IMR-90 (cell line): ENCODE results near the gene MTF2. TPM values are rescaled to one million over a fixed set of nuclear protein-coding genes. Genes with fewer than 3 reads are reported as not detected.

Source experiments
- ATAC-seq: fragments of 200-7000 bp; cut with Tn5 transposase; 2 replicates; pipeline ENCODE4 v1.9.1; 2020; ENCODE audit warnings: low read depth, mild to moderate bottlenecking, moderate library complexity
- BruUV-seq: library from RNA; stranded (reverse); fragments of 400-500 nt; replicated peaks from 2 replicates; lab custom pipeline; 2021; lab: Mats Ljungman, UMichigan
- CTCF ChIA-PET: fragments of 300-600 bp; formaldehyde crosslinking; extraction: SDS; loops from one replicate; lab custom pipeline; 2021; ENCODE audit warnings: antibody characterized with exemption; lab: Yijun Ruan, JAX
- POLR2A ChIA-PET: fragments of 300-600 bp; sonication (Branson Sonifier 250); formaldehyde crosslinking; loops from one replicate; lab custom pipeline; 2022; ENCODE audit warnings: antibody characterized with exemption; ENCODE audit not compliant: unreplicated experiment; lab: Charles Lee
- DNase-seq: peaks from one replicate; pipeline ENCODE4 v3.0.0; 2013
- H2AFZ ChIP-seq: replicated peaks from 2 replicates; pipeline ENCODE3; 2013; ENCODE audit warnings: low read length, mild to moderate bottlenecking; ENCODE audit not compliant: poor library complexity
- H2AK5ac ChIP-seq: 2 replicates; pipeline ENCODE4 v1.6.1; 2013; ENCODE audit warnings: low read depth, low read length, inconsistent platforms
- H2AK9ac ChIP-seq: replicated peaks from 2 replicates; pipeline ENCODE3; 2013; ENCODE audit warnings: mild to moderate bottlenecking, low read depth, low read length, moderate library complexity; ENCODE audit not compliant: poor library complexity
- H2BK120ac ChIP-seq: 2 replicates; pipeline ENCODE4 v1.6.1; 2013; ENCODE audit warnings: low read depth, low read length, inconsistent platforms
- H2BK15ac ChIP-seq: 3 replicates; pipeline ENCODE4 v1.6.1; 2013; ENCODE audit warnings: low read depth, low read length, inconsistent platforms
- H2BK20ac ChIP-seq: 2 replicates; pipeline ENCODE4 v1.6.1; 2013; ENCODE audit warnings: low read depth, mild to moderate bottlenecking, inconsistent platforms, low read length, moderate library complexity
- H2BK5ac ChIP-seq: 2 replicates; pipeline ENCODE4 v1.6.1; 2013; ENCODE audit warnings: mild to moderate bottlenecking, low read depth, low read length, inconsistent platforms; ENCODE audit not compliant: poor library complexity, severe bottlenecking
- H3K14ac ChIP-seq: replicated peaks from 2 replicates; pipeline ENCODE4 v1.6.1; 2013; ENCODE audit warnings: low read depth, low read length, inconsistent platforms
- H3K18ac ChIP-seq: 2 replicates; pipeline ENCODE4 v1.6.1; 2013; ENCODE audit warnings: low read depth, low read length, control low read depth
- H3K23ac ChIP-seq: 2 replicates; pipeline ENCODE4 v1.6.1; 2013; ENCODE audit warnings: low read depth, low read length, inconsistent platforms
- H3K27ac ChIP-seq: 2 replicates; pipeline ENCODE4 v1.5.1; 2013; ENCODE audit warnings: mild to moderate bottlenecking, control low read depth, low read length; ENCODE audit not compliant: insufficient read depth
- H3K27me3 ChIP-seq: 2 replicates; pipeline ENCODE4 v1.6.1; 2013; ENCODE audit warnings: low read length; ENCODE audit not compliant: control insufficient read depth, insufficient read depth
- H3K36me3 ChIP-seq: 2 replicates; pipeline ENCODE4 v1.6.1; 2013; ENCODE audit warnings: low read length, mixed read lengths; ENCODE audit not compliant: control insufficient read depth, insufficient read depth
- H3K4ac ChIP-seq: 2 replicates; pipeline ENCODE4 v1.6.1; 2013; ENCODE audit warnings: low read depth, low read length, inconsistent platforms
- H3K4me1 ChIP-seq: 2 replicates; pipeline ENCODE4 v1.6.1; 2013; ENCODE audit warnings: low read length, mixed read lengths; ENCODE audit not compliant: control insufficient read depth, insufficient read depth
- H3K4me2 ChIP-seq: 2 replicates; pipeline ENCODE4 v1.6.1; 2013; ENCODE audit warnings: low read depth, mild to moderate bottlenecking, control low read depth, low read length, moderate library complexity
- H3K4me3 ChIP-seq: 2 replicates; pipeline ENCODE4 v1.5.1; 2013; ENCODE audit warnings: low read depth, mild to moderate bottlenecking, control low read depth, low read length, moderate library complexity; ENCODE audit not compliant: insufficient read depth
- H3K56ac ChIP-seq: 2 replicates; pipeline ENCODE4 v1.6.1; 2013; ENCODE audit warnings: low read length, inconsistent platforms; ENCODE audit not compliant: insufficient read depth; ENCODE audit errors: extremely low read depth
- H3K79me1 ChIP-seq, 2 experiments: 2 replicates each; pipeline ENCODE4 v1.6.1; 2013; ENCODE audit warnings: low read length in 2 of 2, inconsistent platforms in 1 of 2, low read depth in 1 of 2
- H3K9ac ChIP-seq: 2 replicates; pipeline ENCODE4 v1.6.1; 2013; ENCODE audit warnings: low read depth, low read length, control low read depth
- H3K9me1 ChIP-seq: 2 replicates; pipeline ENCODE4 v1.6.1; 2013; ENCODE audit warnings: low read length, inconsistent platforms; ENCODE audit not compliant: insufficient read depth
- H3K9me3 ChIP-seq: 2 replicates; pipeline ENCODE4 v1.6.1; 2013; ENCODE audit warnings: low read length; ENCODE audit not compliant: control insufficient read depth, insufficient read depth
- H4K20me1 ChIP-seq: 2 replicates; pipeline ENCODE4 v1.6.1; 2013; ENCODE audit warnings: low read length, inconsistent platforms; ENCODE audit not compliant: insufficient read depth
- H4K5ac ChIP-seq: 2 replicates; pipeline ENCODE4 v1.6.1; 2013; ENCODE audit warnings: mild to moderate bottlenecking, low read depth, low read length, control low read depth
- H4K8ac ChIP-seq, 2 experiments: 2 replicates each; pipeline ENCODE4 v1.6.1; 2013; ENCODE audit warnings: low read depth in 2 of 2, low read length in 2 of 2, control low read depth in 1 of 2, inconsistent platforms in 1 of 2
- H4K91ac ChIP-seq: 2 replicates; pipeline ENCODE4 v1.6.1; 2013; ENCODE audit warnings: low read depth, low read length, inconsistent platforms; ENCODE audit not compliant: insufficient read depth
- CHD1 ChIP-seq: IDR thresholded peaks from 2 replicates; pipeline ENCODE4 v1.6.1; 2012; ENCODE audit warnings: low read depth, low read length, improper control_type of control experiment
- ELK1 ChIP-seq: fragments of 150-350 bp; IDR thresholded peaks from 2 replicates; pipeline ENCODE4 v1.6.1; 2016; ENCODE audit warnings: low read depth, mild to moderate bottlenecking, low read length, moderate library complexity, borderline replicate concordance
- MAFK ChIP-seq: IDR thresholded peaks from 2 replicates; pipeline ENCODE4 v1.6.1; 2012; ENCODE audit warnings: low read depth, low read length, improper control_type of control experiment
- MAZ ChIP-seq: IDR thresholded peaks from 2 replicates; pipeline ENCODE4 v1.6.1; 2012; ENCODE audit warnings: low read depth, mild to moderate bottlenecking, low read length, improper control_type of control experiment, moderate library complexity, borderline replicate concordance
- NFE2L2 ChIP-seq: fragments of 150-350 bp; IDR thresholded peaks from 2 replicates; pipeline ENCODE4 v1.6.1; 2016; ENCODE audit warnings: low read depth, mild to moderate bottlenecking, low read length
- POLR2A ChIP-seq: IDR thresholded peaks from 2 replicates; pipeline ENCODE4 v1.6.1; 2012; ENCODE audit warnings: mild to moderate bottlenecking, low read depth, low read length
- RFX5 ChIP-seq: IDR thresholded peaks from 2 replicates; pipeline ENCODE4 v1.8.0; 2012; ENCODE audit warnings: low read depth, mild to moderate bottlenecking, low read length, moderate library complexity
- SMC3 ChIP-seq: fragments of 150-350 bp; IDR thresholded peaks from 2 replicates; pipeline ENCODE4 v1.6.1; 2016; ENCODE audit warnings: low read depth, mild to moderate bottlenecking, antibody characterized with exemption, low read length, moderate library complexity
- WGBS, 2 experiments: methylation state at CpG; one replicate each; pipeline versions ENCODE4 v1.1.5 to v1.1.7; 2013; ENCODE audit warnings: missing lambda C conversion rate in 2 of 2; ENCODE audit not compliant: insufficient read length in 1 of 2; ENCODE audit errors: extremely low coverage in 2 of 2; 5-methylcytosine and 5-hydroxymethylcytosine counted together
- dilution Hi-C: fragments of 300-500 bp; cut with HindIII; formaldehyde crosslinking; loops from one replicate; pipeline ENCODE4 v1.14.3; 2018; ENCODE audit warnings: low sequenced_read_pairs; ENCODE audit not compliant: unreplicated experiment
- in situ Hi-C: fragments of 300-500 bp; cut with MboI; formaldehyde crosslinking; loops from 3 replicates; pipeline ENCODE4 v1.14.3; 2019; ENCODE audit warnings: low sequenced_read_pairs, inconsistent platforms, mixed read lengths
- intact Hi-C: fragments of 100-400 bp; cut with micrococcal nuclease; formaldehyde crosslinking; loops from 2 replicates; pipeline ENCODE4 v1.10.0; 2022
- polyA plus RNA-seq, 3 experiments: library from polyadenylated mRNA; depleted of rRNA; stranded (reverse); fragments of >200 nt; gene quantifications; 2 replicates each; pipeline ENCODE4 v1.2.3, GENCODE V29; 2012; ENCODE audit warnings: low replicate concordance in 1 of 3
- total RNA-seq: library from RNA; depleted of rRNA; stranded (reverse); fragments of >200 nt; gene quantifications from 2 replicates; pipeline ENCODE4 v1.2.3, GENCODE V29; 2012
- TF ChIP-seq, protein P1 (sequence below): conservative IDR thresholded peaks from 2 replicates; pipeline ENCODE4 v1.5.1; 2012; ENCODE audit warnings: mild to moderate bottlenecking, low read depth, low read length, improper control_type of control experiment

MTF2 gene
- total and polyA plus RNA-seq, 2 of the 4 experiments (the other 2 are of a cell fraction), result 10.6 to 39.8 TPM

GRCh38 chr1:93137604-93138292 is 58.7 kb downstream of the MTF2 start:
- ChIA-PET POLR2A (no interaction called here), CTCF (no interaction called here)
- H3K9me3 ChIP-seq, result no peaks in the 10 kb centered on the region
- in situ Hi-C loops, result no loop called here
- no peak overlapping the region for H3K14ac ChIP-seq
- BruUV-seq, result no TSS peak
- dilution Hi-C loops, result no loop called here
- no peak overlapping the region for H2BK5ac ChIP-seq
- peaks cover 0 to 11% of the 10 kb centered on the region in 2 experiments; a peak in 2 of 4 replicates for H3K79me1 ChIP-seq
- no peak overlapping the region for H4K91ac ChIP-seq
- H3K9me1 ChIP-seq, result peaks cover 6% of the 10 kb centered on the region; the same call in 1 of the 2 replicates
- peak; percentile 46 for ATAC-seq
- no peak overlapping the region for H2AK9ac ChIP-seq
- H2BK20ac ChIP-seq, result no peak overlapping the region
- H4K20me1 ChIP-seq, result no peaks in the 10 kb centered on the region
- H3K18ac ChIP-seq, result no peak overlapping the region
- peaks cover 11% of the 10 kb centered on the region for H3K36me3 ChIP-seq
- H3K4me2 ChIP-seq, result no peak overlapping the region
- no peak overlapping the region for H3K4me3 ChIP-seq
- intact Hi-C loops, result loop anchor here (2.0 kb wide), 1 partner anchor 25 kb away; no protein-coding TSS in a partner anchor
- H2BK120ac ChIP-seq, result no peak overlapping the region
- no peak overlapping the region for H3K56ac ChIP-seq
- H2AFZ ChIP-seq, result no peak overlapping the region
- no peak overlapping the region for H3K27ac ChIP-seq
- H3K4me1 ChIP-seq, result no peaks in the 10 kb centered on the region
- no peak overlapping the region for H3K9ac ChIP-seq
- H3K23ac ChIP-seq, result no peak overlapping the region
- H3K27me3 ChIP-seq, result no peaks in the 10 kb centered on the region
- no peak overlapping the region for H2AK5ac ChIP-seq
- no peak overlapping the region for H4K5ac ChIP-seq
- TF ChIP-seq CHD1 (no peak), POLR2A (no peak), MAZ (no peak), MAFK (no peak), RFX5 (no peak), ELK1 (no peak), SMC3 (no peak), NFE2L2 (no peak)
- TF ChIP-seq, protein P1, sequence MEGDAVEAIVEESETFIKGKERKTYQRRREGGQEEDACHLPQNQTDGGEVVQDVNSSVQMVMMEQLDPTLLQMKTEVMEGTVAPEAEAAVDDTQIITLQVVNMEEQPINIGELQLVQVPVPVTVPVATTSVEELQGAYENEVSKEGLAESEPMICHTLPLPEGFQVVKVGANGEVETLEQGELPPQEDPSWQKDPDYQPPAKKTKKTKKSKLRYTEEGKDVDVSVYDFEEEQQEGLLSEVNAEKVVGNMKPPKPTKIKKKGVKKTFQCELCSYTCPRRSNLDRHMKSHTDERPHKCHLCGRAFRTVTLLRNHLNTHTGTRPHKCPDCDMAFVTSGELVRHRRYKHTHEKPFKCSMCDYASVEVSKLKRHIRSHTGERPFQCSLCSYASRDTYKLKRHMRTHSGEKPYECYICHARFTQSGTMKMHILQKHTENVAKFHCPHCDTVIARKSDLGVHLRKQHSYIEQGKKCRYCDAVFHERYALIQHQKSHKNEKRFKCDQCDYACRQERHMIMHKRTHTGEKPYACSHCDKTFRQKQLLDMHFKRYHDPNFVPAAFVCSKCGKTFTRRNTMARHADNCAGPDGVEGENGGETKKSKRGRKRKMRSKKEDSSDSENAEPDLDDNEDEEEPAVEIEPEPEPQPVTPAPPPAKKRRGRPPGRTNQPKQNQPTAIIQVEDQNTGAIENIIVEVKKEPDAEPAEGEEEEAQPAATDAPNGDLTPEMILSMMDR, result no peak
- WGBS, 2 experiments, result no CpG with 5 or more reads among the region's 3 CpGs
- no peak overlapping the region for H2BK15ac ChIP-seq
- H3K4ac ChIP-seq, result no peak overlapping the region
- no peak overlapping the region for H4K8ac ChIP-seq
- DNase-seq, result no peak
